ENCODE results near the gene PCDHA6. TPM values are rescaled to one million over a fixed set of nuclear protein-coding genes. Genes with fewer than 3 reads are reported as not detected.
"Not testable (repeated sequence)": the region's sequence is repeated elsewhere in the genome, so short reads cannot be mapped to it uniquely, and the experiment has no call there.

The PCDHA6 gene
- total RNA-seq, 1 donor = 0.27 TPM

- H3K4me3 ChIP-seq (ENCODE audit: low read depth, low read length) = no peak overlapping the region
- DNase-seq (ENCODE audit: low read depth) = no peak
- no peak for TF ChIP-seq CTCF (IDR thresholded peaks at IDR 0.05; ENCODE audit: insufficient read depth, low read length)
Observed at GRCh38 chr5:140842798-140843733, 15.3 kb downstream of the PCDHA6 start.

GRCh38 chr5:140848139-140849102 is 20.7 kb downstream of the PCDHA6 start, which contains the start of gene PCDHA9:
Gene PCDHA9 (plus strand): TSS chr5:140848382. CDS start chr5:140848496, 114 bp downstream.
- H3K4me3 ChIP-seq (ENCODE audit: low read depth, low read length); DNase-seq (ENCODE audit: low read depth): not testable (repeated sequence)

- DNase-seq (ENCODE audit: low read depth); H3K4me3 ChIP-seq (ENCODE audit: low read depth, low read length): not testable (repeated sequence)
Observed at GRCh38 chr5:140849831-140850634, 22.3 kb downstream of the PCDHA6 start.

GRCh38 chr5:140855772-140856674 is 28.3 kb downstream of the PCDHA6 start, which contains the start of gene PCDHA10:
Gene PCDHA10 (plus strand): TSS chr5:140855897. CDS start chr5:140856049, 152 bp downstream.
- H3K4me3 ChIP-seq (ENCODE audit: low read depth, low read length) = no peak within 1 kb of the TSS
- TF ChIP-seq CTCF (IDR thresholded peaks at IDR 0.05; ENCODE audit: insufficient read depth, low read length) = no peak
- peak; percentile 1 for DNase-seq (ENCODE audit: low read depth)

- no peak for TF ChIP-seq CTCF (IDR thresholded peaks at IDR 0.05; ENCODE audit: insufficient read depth, low read length)
- DNase-seq (ENCODE audit: low read depth) = no peak
- no peak overlapping the region for H3K4me3 ChIP-seq (ENCODE audit: low read depth, low read length)
Observed at GRCh38 chr5:140857177-140857986, 29.6 kb downstream of the PCDHA6 start.

GRCh38 chr5:140857987-140858240 is 30.2 kb downstream of the PCDHA6 start:
- no peak overlapping the region for H3K4me3 ChIP-seq (ENCODE audit: low read depth, low read length)
- TF ChIP-seq CTCF (IDR thresholded peaks at IDR 0.05; ENCODE audit: insufficient read depth, low read length) = no peak
- no peak for DNase-seq (ENCODE audit: low read depth)
